Common myeloid progenitor, CD34-positive (primary cell): ENCODE results near the gene WWOX.
A peak's percentile ranks its signal among the peaks of the same experiment; 100 is the strongest.

Source experiments
- CTCF ChIA-PET: fragments of 350-600 bp; sonication (Branson Sonifier 250); formaldehyde crosslinking; loops from one replicate; lab custom pipeline; 2021; ENCODE audit warnings: antibody characterized with exemption; lab: Charles Lee
- POLR2A ChIA-PET: fragments of 350-600 bp; sonication (Branson Sonifier 250); formaldehyde crosslinking; loops from one replicate; lab custom pipeline; 2021; ENCODE audit warnings: antibody characterized with exemption; lab: Charles Lee
- DNase-seq, 3 donors: peaks; one replicate each; pipeline versions ENCODE4 v3.0.0 to v3.0.0-alpha.2; 2013
- H3K27ac ChIP-seq, 2 experiments: 1 replicate in 1 of 2; 2 replicates in 1 of 2; pipeline ENCODE4 v1.7.0; 2013; ENCODE audit warnings: inconsistent platforms in 2 of 2, low read length in 2 of 2, mild to moderate bottlenecking in 2 of 2, low read depth in 1 of 2, moderate library complexity in 1 of 2; ENCODE audit not compliant: severe bottlenecking in 2 of 2, insufficient read depth in 1 of 2, poor library complexity in 1 of 2
- H3K27me3 ChIP-seq, 5 experiments: replicated peaks in 2 of 5; 1 replicate in 3 of 5; 2 replicates in 2 of 5; pipeline versions ENCODE4 v1.6.1 to v1.7.0; 2013; ENCODE audit warnings: low read length in 4 of 5, mild to moderate bottlenecking in 2 of 5, moderate library complexity in 2 of 5, inconsistent platforms in 1 of 5; ENCODE audit not compliant: insufficient read depth in 5 of 5, control insufficient read depth in 4 of 5
- H3K36me3 ChIP-seq, 4 experiments: 1 replicate in 2 of 4; 2 replicates in 2 of 4; pipeline versions ENCODE4 v1.6.1 to v1.7.0; 2013; ENCODE audit warnings: low read length in 3 of 4, control low read depth in 1 of 4, mild to moderate bottlenecking in 1 of 4; ENCODE audit not compliant: control insufficient read depth in 4 of 4, insufficient read depth in 4 of 4
- H3K4me1 ChIP-seq, 4 experiments: 1 replicate in 3 of 4; 2 replicates in 1 of 4; pipeline versions ENCODE4 v1.6.1 to v1.7.1; 2013; ENCODE audit warnings: low read length in 3 of 4, mild to moderate bottlenecking in 3 of 4, control low read depth in 1 of 4, inconsistent platforms in 1 of 4, moderate library complexity in 1 of 4; ENCODE audit not compliant: control insufficient read depth in 4 of 4, insufficient read depth in 4 of 4; ENCODE audit errors: control extremely low read depth in 1 of 4
- H3K4me3 ChIP-seq, 7 experiments: 1 replicate in 4 of 7; 2 replicates in 3 of 7; pipeline versions ENCODE4 v1.5.1 to v1.7.0; 2013; ENCODE audit warnings: mild to moderate bottlenecking in 7 of 7, low read length in 6 of 7, moderate library complexity in 6 of 7, inconsistent platforms in 2 of 7, low read depth in 2 of 7, control low read depth in 1 of 7; ENCODE audit not compliant: insufficient read depth in 4 of 7, control insufficient read depth in 1 of 7; ENCODE audit errors: extremely low read depth in 1 of 7
- H3K9me3 ChIP-seq, 5 experiments: 1 replicate in 4 of 5; 2 replicates in 1 of 5; pipeline versions ENCODE4 v1.6.1 to v1.7.1; 2013; ENCODE audit warnings: low read length in 4 of 5, mild to moderate bottlenecking in 2 of 5, inconsistent platforms in 1 of 5, low read depth in 1 of 5, moderate library complexity in 1 of 5; ENCODE audit not compliant: control insufficient read depth in 4 of 5, insufficient read depth in 2 of 5; ENCODE audit errors: control extremely low read depth in 1 of 5
- WGBS: methylation state at CpG from one replicate; pipeline ENCODE4 v1.1.5; 2013; ENCODE audit not compliant: insufficient coverage; 5-methylcytosine and 5-hydroxymethylcytosine counted together

Gene WWOX

DNA sequence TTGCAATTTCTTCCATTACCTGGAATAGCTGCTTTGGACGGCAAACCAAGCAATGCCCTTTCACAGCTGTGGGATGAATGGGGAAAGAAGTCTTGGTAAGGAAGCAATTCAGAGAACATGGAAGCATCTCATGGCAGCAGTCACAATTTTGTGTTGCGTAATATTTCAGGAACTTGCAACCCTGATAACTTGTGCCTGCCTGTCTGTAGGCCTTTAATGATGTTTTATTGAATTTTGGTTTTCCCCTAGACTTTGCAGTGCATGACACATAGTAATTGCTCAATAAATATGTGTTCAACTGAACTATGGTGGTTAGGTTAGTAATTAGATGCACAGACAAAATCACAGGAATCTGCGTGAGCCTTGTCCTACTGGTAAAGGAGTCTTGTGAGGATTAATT is 439.5 kb downstream of the WWOX start:
- 100% methylated on average over 3 of the region's 3 CpGs for WGBS
- Histone ChIP-seq H3K9me3 (no peaks in the 10 kb centered on the region), H3K36me3 (no peaks in the 10 kb centered on the region), H3K27ac (no peak overlapping the region), H3K4me1 (no peaks in the 10 kb centered on the region), H3K27me3 (no peaks in the 10 kb centered on the region), H3K4me3 (no peak overlapping the region)
- CTCF ChIA-PET = no interaction called here
- POLR2A ChIA-PET = no interaction called here
- DNase-seq = no peak

GRCh38 chr16:78542419-78542818 is 443.0 kb downstream of the WWOX start:
- Histone ChIP-seq H3K36me3 (no peaks in the 10 kb centered on the region), H3K27ac (no peak overlapping the region), H3K4me3 (no peak overlapping the region), H3K4me1 (no peaks in the 10 kb centered on the region), H3K27me3 (no peaks in the 10 kb centered on the region), H3K9me3 (no peaks in the 10 kb centered on the region)
- 100% methylated on average over 4 of the region's 7 CpGs for WGBS
- ChIA-PET POLR2A (no interaction called here), CTCF (no interaction called here)
- no peak for DNase-seq

DNA sequence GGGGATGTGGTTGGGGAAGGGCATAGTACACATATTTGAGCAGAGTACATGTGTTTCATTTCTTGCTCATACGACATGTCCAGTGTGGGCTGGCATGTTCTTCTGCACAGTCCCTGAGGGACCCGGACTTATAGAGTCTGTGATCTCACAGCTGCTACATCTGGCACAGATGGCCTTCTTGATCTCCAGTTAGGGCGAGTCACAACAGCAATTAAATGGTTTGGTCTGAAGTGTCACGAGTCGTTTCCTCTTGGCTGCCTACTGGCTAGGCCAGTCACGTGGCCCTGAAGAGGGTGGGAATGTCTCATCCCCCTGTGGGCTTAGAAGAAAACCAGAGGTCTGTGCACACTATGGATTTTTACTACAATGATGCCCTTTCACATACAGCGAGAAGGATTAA is 443.6 kb downstream of the WWOX start:
- Histone ChIP-seq H3K9me3 (no peaks in the 10 kb centered on the region), H3K27ac (no peak overlapping the region), H3K36me3 (no peaks in the 10 kb centered on the region), H3K4me3 (no peak overlapping the region), H3K27me3 (no peaks in the 10 kb centered on the region), H3K4me1 (no peaks in the 10 kb centered on the region)
- ChIA-PET POLR2A (no interaction called here), CTCF (no interaction called here)
- DNase-seq = no peak
- WGBS = 94% methylated on average over 5 of the region's 7 CpGs

- Histone ChIP-seq H3K4me1 (no peaks in the 10 kb centered on the region), H3K27me3 (no peaks in the 10 kb centered on the region), H3K4me3 (no peak overlapping the region), H3K27ac (no peak overlapping the region), H3K36me3 (no peaks in the 10 kb centered on the region), H3K9me3 (no peaks in the 10 kb centered on the region)
- ChIA-PET POLR2A (no interaction called here), CTCF (no interaction called here)
- no peak for DNase-seq
- 95% methylated on average over 4 of the region's 6 CpGs for WGBS
Measured at GRCh38 chr16:78549366-78549765, 449.9 kb downstream of the WWOX start.

- ChIA-PET POLR2A (no interaction called here), CTCF (no interaction called here)
- no peak for DNase-seq
- H3K4me1 ChIP-seq = no peaks in the 10 kb centered on the region
- no peaks in the 10 kb centered on the region for H3K27me3 ChIP-seq
- H3K4me3 ChIP-seq = no peak overlapping the region
- 86% methylated on average over 4 of the region's 12 CpGs for WGBS
- no peak overlapping the region for H3K27ac ChIP-seq
- no peaks in the 10 kb centered on the region for H3K36me3 ChIP-seq
- H3K9me3 ChIP-seq = no peaks in the 10 kb centered on the region
Measured at GRCh38 chr16:78551487-78552085, 452.1 kb downstream of the WWOX start.

GRCh38 chr16:78552106-78552675 is 452.7 kb downstream of the WWOX start:
- Histone ChIP-seq H3K27ac (no peak overlapping the region), H3K4me3 (no peak overlapping the region), H3K4me1 (no peaks in the 10 kb centered on the region), H3K36me3 (no peaks in the 10 kb centered on the region), H3K27me3 (no peaks in the 10 kb centered on the region), H3K9me3 (no peaks in the 10 kb centered on the region)
- ChIA-PET CTCF (no interaction called here), POLR2A (no interaction called here)
- DNase-seq = peak in 2 of 3 donors; percentile 13 to 45
- WGBS = 76% methylated on average over 15 of the region's 16 CpGs

GRCh38 chr16:78552716-78553115 is 453.3 kb downstream of the WWOX start:
- 100% methylated on average over 1 of the region's 1 CpG for WGBS
- Histone ChIP-seq H3K27ac (no peak overlapping the region), H3K4me3 (no peak overlapping the region), H3K36me3 (no peaks in the 10 kb centered on the region), H3K4me1 (no peaks in the 10 kb centered on the region), H3K9me3 (no peaks in the 10 kb centered on the region), H3K27me3 (no peaks in the 10 kb centered on the region)
- no peak for DNase-seq
- ChIA-PET POLR2A (no interaction called here), CTCF (no interaction called here)
